Measurements from ENCODE around the gene WDR86. TPM values are rescaled to one million over a fixed set of nuclear protein-coding genes. Genes with fewer than 3 reads are reported as not detected.
A peak's percentile ranks its signal among the peaks of the same experiment; 100 is the strongest.

WDR86 gene
- total and polyA plus RNA-seq, 2 of the 8 experiments (the other 6 are each of a cell fraction or from before 2014, with no cell fraction given): 12.7 to 15.8 TPM

DNA sequence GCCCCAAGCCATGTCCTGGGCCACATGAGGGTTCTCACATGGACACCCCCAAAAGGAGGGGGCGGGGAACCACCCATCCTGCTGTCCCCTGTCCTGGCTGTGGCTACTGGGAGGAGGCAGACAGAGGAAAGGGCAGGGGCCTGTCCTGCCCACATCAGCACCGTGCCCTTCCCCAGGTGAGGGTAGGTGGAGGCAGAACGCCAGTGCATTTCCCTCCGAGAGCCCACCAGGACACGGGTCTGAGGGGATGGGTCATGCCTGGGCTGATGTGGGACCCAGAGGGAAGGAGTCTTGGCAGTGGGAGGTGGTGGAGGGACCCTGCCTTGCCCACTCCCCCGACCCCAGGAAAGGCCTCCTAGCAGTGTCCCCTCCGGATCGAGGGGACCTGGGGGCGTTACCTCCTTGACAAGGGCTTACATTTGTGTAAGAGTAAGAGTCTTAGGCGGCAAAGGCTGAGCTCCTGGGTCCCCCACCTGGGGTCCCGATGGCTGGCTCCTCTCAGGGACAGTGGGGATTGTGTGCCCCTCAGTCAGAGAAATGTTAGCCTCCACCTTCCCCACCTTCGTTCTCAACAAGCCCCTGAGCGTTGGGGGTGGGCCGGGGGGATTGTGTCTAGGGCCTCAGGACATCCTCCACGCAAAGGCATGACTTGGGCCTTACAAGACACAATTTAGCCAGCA, 24.0 kb upstream of the WDR86 start:
- H3K23me2 ChIP-seq (ENCODE audit: low read depth, low read length): no peaks in the 10 kb centered on the region
- H2AK5ac ChIP-seq (ENCODE audit: low read depth, low read length): no peak overlapping the region
- ChIA-PET CTCF (ENCODE audit: partially characterized antibody) (interaction anchor here (1.0 to 2.6 kb wide), 7 partner anchors 15 to 74 kb away, joined by 3 to 14 read pairs (median 4); no protein-coding TSS in a partner anchor), POLR2A (ENCODE audit: partially characterized antibody) (no interaction called here)
- no peak overlapping the region for H3K4me2 ChIP-seq (ENCODE audit: insufficient read depth in 1 of 2, low read depth in 2 of 2, low read length in 2 of 2)
- no peak for FAIRE-seq
- WGBS, 2 experiments (ENCODE audit: extremely low coverage in 1 of 2, insufficient coverage in 1 of 2, insufficient read length in 1 of 2, insufficient replicate concordance in 2 of 2, low coverage in 1 of 2, low lambda C conversion rate in 2 of 2, missing lambda C conversion rate in 1 of 2): 85% methylated on average over 15 of the region's 15 CpGs; no CpG with 5 or more reads in 1 of the 2 experiments
- no peaks in the 10 kb centered on the region for H3K9me3 ChIP-seq (ENCODE audit: insufficient read depth in 2 of 2, low read depth in 1 of 2, low read length in 1 of 2)
- no peak overlapping the region; a peak in 1 of 7 replicates for H3K9ac ChIP-seq (replicated peaks in 1 of 4; ENCODE audit: extremely low read depth in 1 of 4, low read depth in 3 of 4, low read length in 3 of 4)
- no peak overlapping the region for H2BK5ac ChIP-seq (ENCODE audit: low read depth, low read length)
- H2BK120ac ChIP-seq (replicated peaks; ENCODE audit: low read depth, low read length): no peak overlapping the region
- TF ChIP-seq ZNF274 (IDR thresholded peaks at IDR 0.05; ENCODE audit: borderline replicate concordance, extremely low read depth, low read length): no peak
- no peak for TF ChIP-seq POLR2AphosphoS5 (IDR thresholded peaks at IDR 0.05; ENCODE audit: low read depth, low read length)
- TF ChIP-seq SRF (IDR thresholded peaks at IDR 0.05; ENCODE audit: low read depth, low read length): no peak
- no peak for TF ChIP-seq YY1 (IDR thresholded peaks at IDR 0.05; ENCODE audit: low read depth, low read length)
- TF ChIP-seq EP300 (IDR thresholded peaks at IDR 0.05; ENCODE audit: borderline replicate concordance in 1 of 2, low read depth in 2 of 2, low read length in 2 of 2): no peak
- TF ChIP-seq SIRT6 (IDR thresholded peaks at IDR 0.05; ENCODE audit: low read length): no peak
- no peak for TF ChIP-seq NRF1 (IDR thresholded peaks at IDR 0.05; ENCODE audit: low read depth, low read length)
- TF ChIP-seq, protein P1, sequence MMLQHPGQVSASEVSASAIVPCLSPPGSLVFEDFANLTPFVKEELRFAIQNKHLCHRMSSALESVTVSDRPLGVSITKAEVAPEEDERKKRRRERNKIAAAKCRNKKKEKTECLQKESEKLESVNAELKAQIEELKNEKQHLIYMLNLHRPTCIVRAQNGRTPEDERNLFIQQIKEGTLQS (IDR thresholded peaks at IDR 0.05; ENCODE audit: insufficient read depth, low read depth, low read length): no peak
- TF ChIP-seq SIX5 (IDR thresholded peaks at IDR 0.05; ENCODE audit: low read depth, low read length): no peak
- H2BK20ac ChIP-seq (ENCODE audit: low read length): peak overlapping the region; percentile 6; the same call in 1 of the 2 replicates
- H4K91ac ChIP-seq (replicated peaks; ENCODE audit: insufficient read length, low read length): no peak overlapping the region
- peaks cover 4 to 15% (median 6%) of the 10 kb centered on the region in 4 experiments for H3K4me1 ChIP-seq (replicated peaks in 1 of 4; ENCODE audit: control insufficient read depth in 3 of 4, insufficient read depth in 4 of 4, low read length in 3 of 4)
- H3K23ac ChIP-seq (ENCODE audit: insufficient read length): no peak overlapping the region
- no peak overlapping the region for H3K27ac ChIP-seq (ENCODE audit: low read depth, low read length)
- no peak overlapping the region for H3K56ac ChIP-seq (replicated peaks; ENCODE audit: insufficient read length, low read depth, low read length)
- no peak overlapping the region for H3K18ac ChIP-seq (ENCODE audit: extremely low read depth, low read length)
- H3K4me3 ChIP-seq (ENCODE audit: extremely low read depth in 1 of 4, insufficient read depth in 2 of 4, low read depth in 3 of 4, low read length in 4 of 4): no peak overlapping the region
- no peak overlapping the region for H2BK15ac ChIP-seq (ENCODE audit: low read length)
- no peak for DNase-seq (ENCODE audit: low read depth in 1 of 2, low spot score in 2 of 2)
- H4K8ac ChIP-seq (ENCODE audit: extremely low read depth, insufficient read depth, low read length): no peak overlapping the region; the same call in 1 of the 2 replicates
- no peaks in the 10 kb centered on the region for H4K20me1 ChIP-seq (replicated peaks in 1 of 2; ENCODE audit: control insufficient read depth in 1 of 2, insufficient read depth in 2 of 2, low read length in 2 of 2)
- H4K5ac ChIP-seq (ENCODE audit: insufficient read length, low read depth, low read length): no peak overlapping the region
- H3K79me2 ChIP-seq (ENCODE audit: control insufficient read depth in 1 of 2, insufficient read depth in 2 of 2, low read length in 2 of 2): no peaks in the 10 kb centered on the region
- H2AFZ ChIP-seq (ENCODE audit: low read length): no peak overlapping the region
- H3K4ac ChIP-seq (replicated peaks; ENCODE audit: insufficient read length, low read depth, low read length): no peak overlapping the region
- no peaks in the 10 kb centered on the region for H3K36me3 ChIP-seq (ENCODE audit: control insufficient read depth in 2 of 4, insufficient read depth in 4 of 4, low read length in 3 of 4)
- H3K14ac ChIP-seq (ENCODE audit: insufficient read length): no peak overlapping the region
- no peaks in the 10 kb centered on the region; the same call in 1 of the 2 replicates for H3K79me1 ChIP-seq (ENCODE audit: low read depth, low read length)
- H3K27me3 ChIP-seq (replicated peaks in 1 of 4; ENCODE audit: control insufficient read depth in 3 of 4, extremely low read depth in 1 of 4, insufficient read depth in 3 of 4, low read length in 3 of 4): peaks cover 0 to 3% (median 1%) of the 10 kb centered on the region in 4 experiments; a peak in 1 of 7 replicates
- no peak overlapping the region for H2BK12ac ChIP-seq (ENCODE audit: low read depth, low read length)
